ENCODE measurements around the gene SET. TPM values are rescaled to one million over a fixed set of nuclear protein-coding genes. Genes with fewer than 3 reads are reported as not detected.
A peak's percentile ranks its signal among the peaks of the same experiment; 100 is the strongest.

Gene SET
- total and polyA plus RNA-seq, 2 of the 8 experiments (the other 6 are each of a cell fraction or from before 2014, with no cell fraction given): 466 to 1,345 TPM

- Histone ChIP-seq H3K9me3 (ENCODE audit: insufficient read depth in 2 of 2, low read depth in 1 of 2, low read length in 1 of 2) (no peaks in the 10 kb centered on the region), H2AK5ac (ENCODE audit: low read depth, low read length) (no peak overlapping the region), H3K27me3 (replicated peaks in 1 of 4; ENCODE audit: control insufficient read depth in 3 of 4, extremely low read depth in 1 of 4, insufficient read depth in 3 of 4, low read length in 3 of 4) (no peaks in the 10 kb centered on the region), H3K14ac (ENCODE audit: insufficient read length) (no peak overlapping the region), H2BK12ac (ENCODE audit: low read depth, low read length) (peak overlapping the region; percentile 31; the same call in 1 of the 2 replicates), H2BK120ac (replicated peaks; ENCODE audit: low read depth, low read length) (no peak overlapping the region), H2BK15ac (ENCODE audit: low read length) (no peak overlapping the region), H4K8ac (ENCODE audit: extremely low read depth, insufficient read depth, low read length) (peak overlapping the region; percentile 4; the same call in 1 of the 2 replicates), H3K4me1 (replicated peaks in 1 of 4; ENCODE audit: control insufficient read depth in 3 of 4, insufficient read depth in 4 of 4, low read length in 3 of 4) (peaks cover 0 to 3% (median 0%) of the 10 kb centered on the region in 4 experiments; a peak in 3 of 7 replicates), H2BK5ac (ENCODE audit: low read depth, low read length) (peak overlapping the region; percentile 47; the same call in 1 of the 2 replicates), H3K4me2 (ENCODE audit: insufficient read depth in 1 of 2, low read depth in 2 of 2, low read length in 2 of 2) (peak overlapping the region; percentile 61 to 84), H3K56ac (replicated peaks; ENCODE audit: insufficient read length, low read depth, low read length) (no peak overlapping the region), H3K27ac (ENCODE audit: low read depth, low read length) (peak overlapping the region; percentile 7), H3K9ac (replicated peaks in 1 of 4; ENCODE audit: extremely low read depth in 1 of 4, low read depth in 3 of 4, low read length in 3 of 4) (no peak overlapping the region; a peak in 2 of 7 replicates), H3K4me3 (ENCODE audit: extremely low read depth in 1 of 4, insufficient read depth in 2 of 4, low read depth in 3 of 4, low read length in 4 of 4) (peak overlapping the region; percentile 38 to 89 (median 45)), H4K20me1 (replicated peaks in 1 of 2; ENCODE audit: control insufficient read depth in 1 of 2, insufficient read depth in 2 of 2, low read length in 2 of 2) (peaks cover 0 to 2% of the 10 kb centered on the region in 2 experiments), H3K79me1 (ENCODE audit: low read depth, low read length) (peaks cover 5% of the 10 kb centered on the region; the same call in 1 of the 2 replicates), H3K18ac (ENCODE audit: extremely low read depth, low read length) (no peak overlapping the region; the same call in 1 of the 2 replicates), H3K4ac (replicated peaks; ENCODE audit: insufficient read length, low read depth, low read length) (peak overlapping the region; percentile 1), H2AFZ (ENCODE audit: low read length) (no peak overlapping the region), H3K36me3 (ENCODE audit: control insufficient read depth in 2 of 4, insufficient read depth in 4 of 4, low read length in 3 of 4) (peaks cover 0 to 15% (median 8%) of the 10 kb centered on the region in 4 experiments; a peak in 4 of 8 replicates), H4K5ac (ENCODE audit: insufficient read length, low read depth, low read length) (no peak overlapping the region), H3K23me2 (ENCODE audit: low read depth, low read length) (peaks cover 7% of the 10 kb centered on the region), H4K91ac (replicated peaks; ENCODE audit: insufficient read length, low read length) (no peak overlapping the region), H2BK20ac (ENCODE audit: low read length) (no peak overlapping the region), H3K79me2 (ENCODE audit: control insufficient read depth in 1 of 2, insufficient read depth in 2 of 2, low read length in 2 of 2) (no peaks in the 10 kb centered on the region), H3K23ac (ENCODE audit: insufficient read length) (no peak overlapping the region)
- peak; percentile 98 for FAIRE-seq
- peak; percentile 73 to 84 for DNase-seq (ENCODE audit: low read depth in 1 of 2, low spot score in 2 of 2)
- POLR2A ChIA-PET (ENCODE audit: partially characterized antibody): interaction anchor here (0.6 to 13.5 kb wide), 23 partner anchors 8 to 425 kb away, joined by 3 to 133 read pairs (median 5); partner anchors contain the start of genes ENDOG, PKN3, SET and ZER1
- CTCF ChIA-PET (ENCODE audit: partially characterized antibody): interaction anchor here (0.6 to 1.4 kb wide), 6 partner anchors 9 to 95 kb away, joined by 3 to 11 read pairs (median 3); no protein-coding TSS in a partner anchor
- WGBS, 2 experiments (ENCODE audit: extremely low coverage in 1 of 2, insufficient coverage in 1 of 2, insufficient read length in 1 of 2, insufficient replicate concordance in 2 of 2, low coverage in 1 of 2, low lambda C conversion rate in 2 of 2, missing lambda C conversion rate in 1 of 2): 33% methylated on average over 10 of the region's 10 CpGs; no CpG with 5 or more reads in 1 of the 2 experiments
- peak; percentile 87; the same call in 1 of the 2 replicates for TF ChIP-seq KDM1A (IDR thresholded peaks at IDR 0.05; ENCODE audit: borderline replicate concordance, low read length)
- TF ChIP-seq KDM4A (IDR thresholded peaks at IDR 0.05; ENCODE audit: low read depth, low read length, severe bottlenecking): peak; percentile 5
- TF ChIP-seq GABPA (IDR thresholded peaks at IDR 0.05; ENCODE audit: borderline replicate concordance, insufficient read depth, low read length): no peak
- no peak for TF ChIP-seq SRF (IDR thresholded peaks at IDR 0.05; ENCODE audit: low read depth, low read length)
- TF ChIP-seq TAF1 (IDR thresholded peaks at IDR 0.05; ENCODE audit: low read depth, low read length): peak; percentile 49
- no peak for TF ChIP-seq ATF2 (IDR thresholded peaks at IDR 0.05; ENCODE audit: low read length)
- no peak for TF ChIP-seq EP300 (IDR thresholded peaks at IDR 0.05; ENCODE audit: borderline replicate concordance in 1 of 2, low read depth in 2 of 2, low read length in 2 of 2)
- no peak for TF ChIP-seq JUN (IDR thresholded peaks at IDR 0.05; ENCODE audit: low read depth, low read length)
- TF ChIP-seq CHD1 (IDR thresholded peaks at IDR 0.05; ENCODE audit: low read depth, low read length): no peak; the same call in 1 of the 2 replicates
- TF ChIP-seq RFX5 (IDR thresholded peaks at IDR 0.05; ENCODE audit: borderline replicate concordance, low read depth, low read length): no peak
- no peak for TF ChIP-seq MAFK (IDR thresholded peaks at IDR 0.05; ENCODE audit: low read depth, low read length)
These were observed 35.8 kb downstream of the SET start for GRCh38 chr9:128724744-128725211.

All from H1 (cell line).